Measurements from ENCODE around the gene ZNG1F.
"Not testable (repeated sequence)": the region's sequence is repeated elsewhere in the genome, so short reads cannot be mapped to it uniquely, and the experiment has no call there.

The ZNG1F gene

DNA sequence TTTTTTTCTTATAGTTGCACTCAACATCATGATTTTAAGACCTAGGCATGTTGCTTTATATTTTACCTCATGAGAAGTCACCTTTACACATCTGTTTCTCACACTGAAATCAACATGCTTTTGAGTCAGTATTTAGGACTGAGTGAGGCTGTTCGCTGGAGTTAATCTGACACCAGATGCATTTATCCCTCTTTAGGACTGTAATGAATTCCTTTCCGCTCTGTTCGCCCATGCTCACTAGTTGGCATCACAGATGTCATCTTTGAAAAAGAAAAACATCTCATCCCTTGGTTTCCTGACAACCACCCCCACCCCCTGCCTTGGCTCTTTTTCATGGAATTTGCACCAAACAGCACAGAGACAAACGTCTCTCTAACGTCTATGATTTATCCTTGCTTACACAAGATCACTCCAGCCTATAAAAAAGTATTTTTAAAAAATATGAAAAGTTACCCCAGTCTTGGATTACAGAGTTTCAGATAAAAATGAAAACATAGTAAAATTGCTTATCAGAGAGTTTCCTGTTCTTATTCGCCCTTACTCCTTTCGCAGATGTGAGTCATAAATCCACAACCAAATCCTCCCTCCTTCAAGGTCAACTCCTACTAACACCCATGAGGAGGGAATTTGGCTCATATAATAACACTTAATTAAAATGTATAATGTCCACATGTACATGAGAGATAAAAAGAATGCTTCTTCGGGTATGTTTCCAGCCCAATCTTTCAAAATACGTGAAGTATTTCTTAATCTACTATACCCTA, 94.9 kb downstream of the ZNG1F start:
- H3K27ac ChIP-seq (ENCODE audit: low read length); H3K36me3 ChIP-seq (replicated peaks; ENCODE audit: low read depth, low read length); H3K4me1 ChIP-seq (ENCODE audit: low read length); H3K4me3 ChIP-seq (ENCODE audit: low read length); H3K9me3 ChIP-seq (ENCODE audit: insufficient read depth, low read length); H3K4me2 ChIP-seq (ENCODE audit: low read length); H3K9ac ChIP-seq (ENCODE audit: low read length); H2AFZ ChIP-seq (ENCODE audit: low read depth, low read length); H4K20me1 ChIP-seq (ENCODE audit: insufficient read depth, low read length); H3K27me3 ChIP-seq (ENCODE audit: low read depth, low read length); H3K79me2 ChIP-seq (ENCODE audit: low read length): not testable (repeated sequence)

DNA sequence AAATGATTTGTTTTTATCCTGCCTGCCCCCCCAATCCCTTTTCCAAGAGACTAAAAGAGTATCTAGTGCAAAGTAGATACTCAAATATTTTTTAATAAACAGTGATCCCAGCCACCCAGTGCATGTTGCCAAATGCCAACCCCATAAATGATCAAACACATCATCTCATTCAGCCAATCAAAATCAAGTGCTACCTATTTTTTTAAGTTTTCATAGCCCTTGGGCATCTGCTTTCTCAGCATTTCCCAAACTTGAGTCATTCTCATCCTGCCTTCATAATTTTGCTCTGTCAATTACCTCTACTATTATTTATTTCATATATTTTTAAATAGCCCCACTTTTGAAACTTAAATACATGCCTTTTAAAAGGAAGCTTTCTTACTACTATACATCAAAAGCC, 98.2 kb downstream of the ZNG1F start:
- not testable (repeated sequence) for H3K4me1 ChIP-seq (ENCODE audit: low read length); H3K27me3 ChIP-seq (ENCODE audit: low read depth, low read length); H4K20me1 ChIP-seq (ENCODE audit: insufficient read depth, low read length); H2AFZ ChIP-seq (ENCODE audit: low read depth, low read length); H3K36me3 ChIP-seq (replicated peaks; ENCODE audit: low read depth, low read length); H3K9ac ChIP-seq (ENCODE audit: low read length); H3K9me3 ChIP-seq (ENCODE audit: insufficient read depth, low read length); H3K79me2 ChIP-seq (ENCODE audit: low read length); H3K27ac ChIP-seq (ENCODE audit: low read length); H3K4me2 ChIP-seq (ENCODE audit: low read length); H3K4me3 ChIP-seq (ENCODE audit: low read length)

DNA sequence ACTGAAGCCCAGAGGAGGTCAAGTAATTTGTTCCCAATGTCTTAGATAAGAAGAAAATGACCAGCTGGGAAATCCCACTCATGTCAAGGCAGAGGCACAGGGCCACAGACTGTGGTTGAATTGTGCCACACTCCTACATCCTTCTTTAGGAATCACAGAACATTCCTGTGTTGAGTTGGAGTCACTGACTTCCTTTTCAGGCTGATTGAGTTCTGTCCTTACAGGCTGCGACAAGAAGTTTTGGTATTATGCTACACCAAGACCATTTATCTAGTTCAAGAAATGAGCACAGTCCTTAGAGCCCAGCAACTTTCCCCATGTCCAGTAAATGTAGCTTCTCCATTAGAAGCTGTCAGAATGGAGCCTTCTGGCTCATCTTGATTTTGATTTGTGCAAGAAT, 98.7 kb downstream of the ZNG1F start:
- not testable (repeated sequence) for H2AFZ ChIP-seq (ENCODE audit: low read depth, low read length); H3K9ac ChIP-seq (ENCODE audit: low read length); H3K4me2 ChIP-seq (ENCODE audit: low read length); H3K27me3 ChIP-seq (ENCODE audit: low read depth, low read length); H3K36me3 ChIP-seq (replicated peaks; ENCODE audit: low read depth, low read length); H3K4me3 ChIP-seq (ENCODE audit: low read length); H3K79me2 ChIP-seq (ENCODE audit: low read length); H4K20me1 ChIP-seq (ENCODE audit: insufficient read depth, low read length); H3K4me1 ChIP-seq (ENCODE audit: low read length); H3K27ac ChIP-seq (ENCODE audit: low read length); H3K9me3 ChIP-seq (ENCODE audit: insufficient read depth, low read length)

DNA sequence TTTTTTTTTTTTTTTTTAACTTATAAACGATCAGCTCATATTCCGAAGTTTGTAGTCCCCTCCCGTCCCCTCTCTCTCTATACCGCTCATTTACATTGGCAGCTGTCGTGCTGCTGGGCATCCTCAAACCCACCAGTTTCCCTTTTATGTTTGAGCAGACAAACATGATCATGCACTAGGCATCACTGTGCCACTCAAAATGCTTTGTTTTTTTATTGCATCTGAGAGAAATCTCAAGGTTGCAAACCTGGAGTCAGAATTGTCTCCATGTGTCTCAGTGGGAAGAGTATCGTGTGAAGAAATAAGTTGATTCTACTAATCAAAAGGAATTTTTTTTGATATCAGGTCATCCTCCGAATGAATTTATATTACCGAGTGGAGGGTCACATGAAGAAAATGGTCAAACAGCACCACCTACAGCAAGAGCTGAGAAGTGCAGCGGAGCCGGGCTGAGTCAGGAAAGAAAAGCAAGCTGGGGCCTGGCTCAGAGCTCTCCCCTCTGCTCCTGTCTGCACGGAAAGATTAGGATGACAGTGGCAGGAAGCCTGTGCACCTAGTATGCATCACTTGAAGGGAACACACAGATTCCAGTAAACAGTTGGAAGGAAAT, 100.6 kb downstream of the ZNG1F start:
- not testable (repeated sequence) for H3K9ac ChIP-seq (ENCODE audit: low read length); H3K79me2 ChIP-seq (ENCODE audit: low read length); H2AFZ ChIP-seq (ENCODE audit: low read depth, low read length); H3K4me1 ChIP-seq (ENCODE audit: low read length); H4K20me1 ChIP-seq (ENCODE audit: insufficient read depth, low read length); H3K27me3 ChIP-seq (ENCODE audit: low read depth, low read length); H3K9me3 ChIP-seq (ENCODE audit: insufficient read depth, low read length); H3K27ac ChIP-seq (ENCODE audit: low read length); H3K36me3 ChIP-seq (replicated peaks; ENCODE audit: low read depth, low read length)
- Histone ChIP-seq H3K4me3 (ENCODE audit: low read length) (peak overlapping the region; percentile 68), H3K4me2 (ENCODE audit: low read length) (peak overlapping the region; percentile 81)
- TF ChIP-seq, protein P1, sequence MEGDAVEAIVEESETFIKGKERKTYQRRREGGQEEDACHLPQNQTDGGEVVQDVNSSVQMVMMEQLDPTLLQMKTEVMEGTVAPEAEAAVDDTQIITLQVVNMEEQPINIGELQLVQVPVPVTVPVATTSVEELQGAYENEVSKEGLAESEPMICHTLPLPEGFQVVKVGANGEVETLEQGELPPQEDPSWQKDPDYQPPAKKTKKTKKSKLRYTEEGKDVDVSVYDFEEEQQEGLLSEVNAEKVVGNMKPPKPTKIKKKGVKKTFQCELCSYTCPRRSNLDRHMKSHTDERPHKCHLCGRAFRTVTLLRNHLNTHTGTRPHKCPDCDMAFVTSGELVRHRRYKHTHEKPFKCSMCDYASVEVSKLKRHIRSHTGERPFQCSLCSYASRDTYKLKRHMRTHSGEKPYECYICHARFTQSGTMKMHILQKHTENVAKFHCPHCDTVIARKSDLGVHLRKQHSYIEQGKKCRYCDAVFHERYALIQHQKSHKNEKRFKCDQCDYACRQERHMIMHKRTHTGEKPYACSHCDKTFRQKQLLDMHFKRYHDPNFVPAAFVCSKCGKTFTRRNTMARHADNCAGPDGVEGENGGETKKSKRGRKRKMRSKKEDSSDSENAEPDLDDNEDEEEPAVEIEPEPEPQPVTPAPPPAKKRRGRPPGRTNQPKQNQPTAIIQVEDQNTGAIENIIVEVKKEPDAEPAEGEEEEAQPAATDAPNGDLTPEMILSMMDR (IDR thresholded peaks at IDR 0.05; ENCODE audit: low read depth, low read length) = peak; percentile 31

DNA sequence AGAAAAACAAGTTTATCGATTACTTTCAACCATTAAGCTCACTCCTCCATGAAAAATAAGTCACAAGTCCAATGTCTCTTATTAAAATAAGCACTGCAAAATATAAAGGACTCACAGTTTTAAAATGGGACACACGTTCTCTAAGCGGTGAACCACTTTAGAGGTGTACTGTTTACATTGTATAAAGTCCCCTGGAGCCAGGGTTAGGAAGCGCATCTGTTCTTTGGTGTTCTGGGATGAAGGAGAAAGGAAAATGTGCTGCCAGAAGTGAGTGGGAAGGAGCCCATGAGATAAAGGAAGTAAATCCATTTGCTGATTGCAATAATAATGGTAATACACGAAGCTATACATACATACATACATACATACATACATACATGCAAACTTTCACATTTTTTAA, 101.2 kb downstream of the ZNG1F start:
- H3K27ac ChIP-seq (ENCODE audit: low read length); H3K9me3 ChIP-seq (ENCODE audit: insufficient read depth, low read length); H3K27me3 ChIP-seq (ENCODE audit: low read depth, low read length); H2AFZ ChIP-seq (ENCODE audit: low read depth, low read length); H4K20me1 ChIP-seq (ENCODE audit: insufficient read depth, low read length); H3K4me3 ChIP-seq (ENCODE audit: low read length); H3K36me3 ChIP-seq (replicated peaks; ENCODE audit: low read depth, low read length); H3K4me1 ChIP-seq (ENCODE audit: low read length); H3K79me2 ChIP-seq (ENCODE audit: low read length); H3K9ac ChIP-seq (ENCODE audit: low read length): not testable (repeated sequence)
- peak overlapping the region; percentile 81; the same call in 1 of the 2 replicates for H3K4me2 ChIP-seq (ENCODE audit: low read length)

DNA sequence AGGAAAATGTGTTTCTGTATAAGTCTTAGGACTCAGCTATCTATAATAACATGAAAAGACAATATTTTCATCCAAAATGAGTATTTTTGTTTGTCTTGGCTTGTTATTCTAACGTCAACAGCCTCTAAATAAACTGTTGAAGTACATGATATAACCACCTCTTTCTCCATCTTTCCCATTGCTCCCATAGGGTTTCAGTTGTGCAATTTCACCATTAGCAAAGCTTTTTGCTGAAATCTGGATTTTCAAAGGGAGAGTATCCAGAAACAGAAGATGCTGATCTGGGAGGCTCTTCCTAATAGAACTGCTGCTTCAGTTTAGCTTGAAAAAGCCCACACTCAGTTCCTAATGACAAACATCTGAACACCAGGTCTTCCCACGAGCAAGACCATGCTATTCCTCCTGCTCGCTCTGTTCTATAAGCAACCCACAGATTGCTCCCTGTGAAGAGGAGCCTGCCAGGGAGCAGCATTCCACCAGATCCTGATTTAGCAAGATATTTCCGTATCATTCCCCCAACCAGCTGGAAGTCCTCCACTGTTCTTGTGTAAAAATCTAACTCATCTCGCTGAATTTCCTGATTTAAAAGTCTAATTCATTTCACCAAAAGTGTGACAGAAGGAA, 101.8 kb downstream of the ZNG1F start:
- H3K9me3 ChIP-seq (ENCODE audit: insufficient read depth, low read length); H2AFZ ChIP-seq (ENCODE audit: low read depth, low read length); H3K4me2 ChIP-seq (ENCODE audit: low read length); H3K4me1 ChIP-seq (ENCODE audit: low read length); H3K36me3 ChIP-seq (replicated peaks; ENCODE audit: low read depth, low read length); H3K4me3 ChIP-seq (ENCODE audit: low read length); H3K27ac ChIP-seq (ENCODE audit: low read length); H3K79me2 ChIP-seq (ENCODE audit: low read length); H4K20me1 ChIP-seq (ENCODE audit: insufficient read depth, low read length); H3K27me3 ChIP-seq (ENCODE audit: low read depth, low read length); H3K9ac ChIP-seq (ENCODE audit: low read length): not testable (repeated sequence)

DNA sequence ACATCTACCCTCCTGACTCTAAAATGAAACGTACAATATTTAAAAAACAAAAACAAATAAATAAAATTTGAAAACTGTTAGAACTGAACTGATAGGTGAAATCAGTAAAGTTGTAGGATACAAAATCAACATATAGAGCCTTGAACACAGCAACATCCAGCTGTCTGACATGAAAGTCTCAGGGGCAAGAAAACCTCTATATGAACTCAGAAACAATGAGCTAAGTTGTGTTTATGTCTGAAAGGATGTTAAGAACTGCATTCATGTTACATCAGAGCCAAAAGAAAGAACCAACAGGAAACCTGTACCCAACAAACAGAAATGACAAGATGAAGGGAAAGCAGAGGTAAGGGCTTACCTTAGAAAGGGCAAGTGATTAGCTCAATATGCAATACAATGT, 102.4 kb downstream of the ZNG1F start:
- not testable (repeated sequence) for H3K4me3 ChIP-seq (ENCODE audit: low read length); H3K9me3 ChIP-seq (ENCODE audit: insufficient read depth, low read length); H3K36me3 ChIP-seq (replicated peaks; ENCODE audit: low read depth, low read length)

DNA sequence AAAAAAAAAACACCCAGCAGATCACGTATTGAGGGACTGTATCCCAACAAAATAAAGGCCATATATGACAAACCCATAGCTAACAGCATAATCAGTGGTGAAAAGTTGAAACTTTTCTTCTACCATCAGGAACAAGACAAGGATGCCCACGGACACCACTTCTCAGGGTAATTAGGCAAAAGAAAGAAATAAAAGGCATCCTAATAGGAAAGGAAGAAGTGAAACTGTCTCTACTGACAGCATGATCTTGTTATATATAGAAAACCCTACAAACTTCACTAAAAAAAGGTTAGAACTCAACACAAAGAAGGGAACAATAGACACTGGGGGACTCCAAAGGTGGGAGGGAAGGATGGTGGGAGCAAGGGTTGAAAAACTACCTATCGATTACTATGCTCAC, 102.9 kb downstream of the ZNG1F start:
- H3K4me2 ChIP-seq (ENCODE audit: low read length) = peak overlapping the region; percentile 7; the same call in 1 of the 2 replicates
- H3K9ac ChIP-seq (ENCODE audit: low read length); H3K79me2 ChIP-seq (ENCODE audit: low read length); H3K9me3 ChIP-seq (ENCODE audit: insufficient read depth, low read length); H3K4me3 ChIP-seq (ENCODE audit: low read length); H3K27me3 ChIP-seq (ENCODE audit: low read depth, low read length); H3K36me3 ChIP-seq (replicated peaks; ENCODE audit: low read depth, low read length); H2AFZ ChIP-seq (ENCODE audit: low read depth, low read length); H4K20me1 ChIP-seq (ENCODE audit: insufficient read depth, low read length); H3K27ac ChIP-seq (ENCODE audit: low read length); H3K4me1 ChIP-seq (ENCODE audit: low read length): not testable (repeated sequence)

More for the DNA sequence above, 102.4 kb downstream of the ZNG1F start:
- H3K4me2 ChIP-seq (ENCODE audit: low read length); H4K20me1 ChIP-seq (ENCODE audit: insufficient read depth, low read length); H3K79me2 ChIP-seq (ENCODE audit: low read length); H3K27ac ChIP-seq (ENCODE audit: low read length); H2AFZ ChIP-seq (ENCODE audit: low read depth, low read length); H3K9ac ChIP-seq (ENCODE audit: low read length); H3K27me3 ChIP-seq (ENCODE audit: low read depth, low read length); H3K4me1 ChIP-seq (ENCODE audit: low read length): not testable (repeated sequence)

DNA sequence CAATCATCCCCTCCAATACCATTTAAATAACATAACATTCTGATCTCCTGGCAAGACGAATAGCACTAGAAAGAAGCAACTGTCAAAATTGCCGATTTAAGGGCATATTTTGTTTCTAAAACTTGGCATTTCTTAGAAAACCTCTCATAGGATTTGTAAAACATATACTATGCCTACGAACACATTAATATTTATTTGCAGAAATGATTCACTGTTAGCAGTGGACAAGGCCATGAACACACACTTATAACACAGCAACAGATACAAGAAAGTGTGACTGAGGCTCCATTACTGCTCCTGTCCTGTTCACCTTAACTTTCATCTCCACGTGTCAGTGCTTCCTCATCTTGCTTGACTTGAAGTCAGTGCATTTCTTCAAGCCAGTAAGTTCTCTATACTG, 106.8 kb downstream of the ZNG1F start:
- not testable (repeated sequence) for H3K79me2 ChIP-seq (ENCODE audit: low read length); H3K36me3 ChIP-seq (replicated peaks; ENCODE audit: low read depth, low read length); H3K9me3 ChIP-seq (ENCODE audit: insufficient read depth, low read length); H3K27me3 ChIP-seq (ENCODE audit: low read depth, low read length); H3K4me1 ChIP-seq (ENCODE audit: low read length); H3K9ac ChIP-seq (ENCODE audit: low read length); H2AFZ ChIP-seq (ENCODE audit: low read depth, low read length); H3K27ac ChIP-seq (ENCODE audit: low read length); H4K20me1 ChIP-seq (ENCODE audit: insufficient read depth, low read length); H3K4me3 ChIP-seq (ENCODE audit: low read length); H3K4me2 ChIP-seq (ENCODE audit: low read length)
